IMR-90 (cell line): ENCODE data around the gene SCAMP4. TPM values are rescaled to one million over a fixed set of nuclear protein-coding genes. Genes with fewer than 3 reads are reported as not detected.

Experiments
- ATAC-seq: fragments of 200-7000 bp; cut with Tn5 transposase; 2 replicates; pipeline ENCODE4 v1.9.1; 2020; ENCODE audit warnings: low read depth, mild to moderate bottlenecking, moderate library complexity
- BruUV-seq: library from RNA; stranded (reverse); fragments of 400-500 nt; replicated peaks from 2 replicates; lab custom pipeline; 2021; lab: Mats Ljungman, UMichigan
- CTCF ChIA-PET: fragments of 300-600 bp; formaldehyde crosslinking; extraction: SDS; loops from one replicate; lab custom pipeline; 2021; ENCODE audit warnings: antibody characterized with exemption; lab: Yijun Ruan, JAX
- POLR2A ChIA-PET: fragments of 300-600 bp; sonication (Branson Sonifier 250); formaldehyde crosslinking; loops from one replicate; lab custom pipeline; 2022; ENCODE audit warnings: antibody characterized with exemption; ENCODE audit not compliant: unreplicated experiment; lab: Charles Lee
- DNase-seq: peaks from one replicate; pipeline ENCODE4 v3.0.0; 2013
- H2AFZ ChIP-seq: replicated peaks from 2 replicates; pipeline ENCODE3; 2013; ENCODE audit warnings: low read length, mild to moderate bottlenecking; ENCODE audit not compliant: poor library complexity
- H2AK5ac ChIP-seq: 2 replicates; pipeline ENCODE4 v1.6.1; 2013; ENCODE audit warnings: low read depth, low read length, inconsistent platforms
- H2AK9ac ChIP-seq: replicated peaks from 2 replicates; pipeline ENCODE3; 2013; ENCODE audit warnings: mild to moderate bottlenecking, low read depth, low read length, moderate library complexity; ENCODE audit not compliant: poor library complexity
- H2BK120ac ChIP-seq: 2 replicates; pipeline ENCODE4 v1.6.1; 2013; ENCODE audit warnings: low read depth, low read length, inconsistent platforms
- H2BK15ac ChIP-seq: 3 replicates; pipeline ENCODE4 v1.6.1; 2013; ENCODE audit warnings: low read depth, low read length, inconsistent platforms
- H2BK20ac ChIP-seq: 2 replicates; pipeline ENCODE4 v1.6.1; 2013; ENCODE audit warnings: low read depth, mild to moderate bottlenecking, inconsistent platforms, low read length, moderate library complexity
- H2BK5ac ChIP-seq: 2 replicates; pipeline ENCODE4 v1.6.1; 2013; ENCODE audit warnings: mild to moderate bottlenecking, low read depth, low read length, inconsistent platforms; ENCODE audit not compliant: poor library complexity, severe bottlenecking
- H3K14ac ChIP-seq: replicated peaks from 2 replicates; pipeline ENCODE4 v1.6.1; 2013; ENCODE audit warnings: low read depth, low read length, inconsistent platforms
- H3K18ac ChIP-seq: 2 replicates; pipeline ENCODE4 v1.6.1; 2013; ENCODE audit warnings: low read depth, low read length, control low read depth
- H3K23ac ChIP-seq: 2 replicates; pipeline ENCODE4 v1.6.1; 2013; ENCODE audit warnings: low read depth, low read length, inconsistent platforms
- H3K27ac ChIP-seq: 2 replicates; pipeline ENCODE4 v1.5.1; 2013; ENCODE audit warnings: mild to moderate bottlenecking, control low read depth, low read length; ENCODE audit not compliant: insufficient read depth
- H3K27me3 ChIP-seq: 2 replicates; pipeline ENCODE4 v1.6.1; 2013; ENCODE audit warnings: low read length; ENCODE audit not compliant: control insufficient read depth, insufficient read depth
- H3K36me3 ChIP-seq: 2 replicates; pipeline ENCODE4 v1.6.1; 2013; ENCODE audit warnings: low read length, mixed read lengths; ENCODE audit not compliant: control insufficient read depth, insufficient read depth
- H3K4ac ChIP-seq: 2 replicates; pipeline ENCODE4 v1.6.1; 2013; ENCODE audit warnings: low read depth, low read length, inconsistent platforms
- H3K4me1 ChIP-seq: 2 replicates; pipeline ENCODE4 v1.6.1; 2013; ENCODE audit warnings: low read length, mixed read lengths; ENCODE audit not compliant: control insufficient read depth, insufficient read depth
- H3K4me2 ChIP-seq: 2 replicates; pipeline ENCODE4 v1.6.1; 2013; ENCODE audit warnings: low read depth, mild to moderate bottlenecking, control low read depth, low read length, moderate library complexity
- H3K4me3 ChIP-seq: 2 replicates; pipeline ENCODE4 v1.5.1; 2013; ENCODE audit warnings: low read depth, mild to moderate bottlenecking, control low read depth, low read length, moderate library complexity; ENCODE audit not compliant: insufficient read depth
- H3K56ac ChIP-seq: 2 replicates; pipeline ENCODE4 v1.6.1; 2013; ENCODE audit warnings: low read length, inconsistent platforms; ENCODE audit not compliant: insufficient read depth; ENCODE audit errors: extremely low read depth
- H3K79me1 ChIP-seq, 2 experiments: 2 replicates each; pipeline ENCODE4 v1.6.1; 2013; ENCODE audit warnings: low read length in 2 of 2, inconsistent platforms in 1 of 2, low read depth in 1 of 2
- H3K9ac ChIP-seq: 2 replicates; pipeline ENCODE4 v1.6.1; 2013; ENCODE audit warnings: low read depth, low read length, control low read depth
- H3K9me1 ChIP-seq: 2 replicates; pipeline ENCODE4 v1.6.1; 2013; ENCODE audit warnings: low read length, inconsistent platforms; ENCODE audit not compliant: insufficient read depth
- H3K9me3 ChIP-seq: 2 replicates; pipeline ENCODE4 v1.6.1; 2013; ENCODE audit warnings: low read length; ENCODE audit not compliant: control insufficient read depth, insufficient read depth
- H4K20me1 ChIP-seq: 2 replicates; pipeline ENCODE4 v1.6.1; 2013; ENCODE audit warnings: low read length, inconsistent platforms; ENCODE audit not compliant: insufficient read depth
- H4K5ac ChIP-seq: 2 replicates; pipeline ENCODE4 v1.6.1; 2013; ENCODE audit warnings: mild to moderate bottlenecking, low read depth, low read length, control low read depth
- H4K8ac ChIP-seq, 2 experiments: 2 replicates each; pipeline ENCODE4 v1.6.1; 2013; ENCODE audit warnings: low read depth in 2 of 2, low read length in 2 of 2, control low read depth in 1 of 2, inconsistent platforms in 1 of 2
- H4K91ac ChIP-seq: 2 replicates; pipeline ENCODE4 v1.6.1; 2013; ENCODE audit warnings: low read depth, low read length, inconsistent platforms; ENCODE audit not compliant: insufficient read depth
- BHLHE40 ChIP-seq: fragments of 150-350 bp; IDR thresholded peaks from 2 replicates; pipeline ENCODE4 v1.6.1; 2016; ENCODE audit warnings: mild to moderate bottlenecking, low read depth, low read length
- CEBPB ChIP-seq: IDR thresholded peaks from 2 replicates; pipeline ENCODE4 v1.6.1; 2012; ENCODE audit warnings: low read depth, low read length, improper control_type of control experiment
- CHD1 ChIP-seq: IDR thresholded peaks from 2 replicates; pipeline ENCODE4 v1.6.1; 2012; ENCODE audit warnings: low read depth, low read length, improper control_type of control experiment
- CTCF ChIP-seq: conservative IDR thresholded peaks from 2 replicates; pipeline ENCODE4 v1.5.1; 2012; ENCODE audit warnings: mild to moderate bottlenecking, low read depth, low read length, improper control_type of control experiment
- ELK1 ChIP-seq: fragments of 150-350 bp; IDR thresholded peaks from 2 replicates; pipeline ENCODE4 v1.6.1; 2016; ENCODE audit warnings: low read depth, mild to moderate bottlenecking, low read length, moderate library complexity, borderline replicate concordance
- FOS ChIP-seq: fragments of 150-350 bp; IDR thresholded peaks from 2 replicates; pipeline ENCODE4 v1.6.1; 2016; ENCODE audit warnings: low read depth, low read length
- MAFK ChIP-seq: IDR thresholded peaks from 2 replicates; pipeline ENCODE4 v1.6.1; 2012; ENCODE audit warnings: low read depth, low read length, improper control_type of control experiment
- MAZ ChIP-seq: IDR thresholded peaks from 2 replicates; pipeline ENCODE4 v1.6.1; 2012; ENCODE audit warnings: low read depth, mild to moderate bottlenecking, low read length, improper control_type of control experiment, moderate library complexity, borderline replicate concordance
- MXI1 ChIP-seq: IDR thresholded peaks from 2 replicates; pipeline ENCODE4 v1.6.1; 2012; ENCODE audit warnings: low read depth, mild to moderate bottlenecking, low read length, moderate library complexity, borderline replicate concordance
- NFE2L2 ChIP-seq: fragments of 150-350 bp; IDR thresholded peaks from 2 replicates; pipeline ENCODE4 v1.6.1; 2016; ENCODE audit warnings: low read depth, mild to moderate bottlenecking, low read length
- POLR2A ChIP-seq: IDR thresholded peaks from 2 replicates; pipeline ENCODE4 v1.6.1; 2012; ENCODE audit warnings: mild to moderate bottlenecking, low read depth, low read length
- RAD21 ChIP-seq: IDR thresholded peaks from 2 replicates; pipeline ENCODE4 v1.6.1; 2012; ENCODE audit warnings: low read length, improper control_type of control experiment
- RCOR1 ChIP-seq: IDR thresholded peaks from 2 replicates; pipeline ENCODE4 v1.6.1; 2012; ENCODE audit warnings: mild to moderate bottlenecking, low read length, improper control_type of control experiment; ENCODE audit not compliant: insufficient replicate concordance
- RFX5 ChIP-seq: IDR thresholded peaks from 2 replicates; pipeline ENCODE4 v1.8.0; 2012; ENCODE audit warnings: low read depth, mild to moderate bottlenecking, low read length, moderate library complexity
- SMC3 ChIP-seq: fragments of 150-350 bp; IDR thresholded peaks from 2 replicates; pipeline ENCODE4 v1.6.1; 2016; ENCODE audit warnings: low read depth, mild to moderate bottlenecking, antibody characterized with exemption, low read length, moderate library complexity
- USF2 ChIP-seq: fragments of 150-350 bp; IDR thresholded peaks from 2 replicates; pipeline ENCODE4 v1.6.1; 2017; ENCODE audit warnings: mild to moderate bottlenecking, antibody characterized with exemption, low read length, low read depth
- WGBS, 2 experiments: methylation state at CpG; one replicate each; pipeline versions ENCODE4 v1.1.5 to v1.1.7; 2013; ENCODE audit warnings: missing lambda C conversion rate in 2 of 2; ENCODE audit not compliant: insufficient read length in 1 of 2; ENCODE audit errors: extremely low coverage in 2 of 2; 5-methylcytosine and 5-hydroxymethylcytosine counted together
- dilution Hi-C: fragments of 300-500 bp; cut with HindIII; formaldehyde crosslinking; loops from one replicate; pipeline ENCODE4 v1.14.3; 2018; ENCODE audit warnings: low sequenced_read_pairs; ENCODE audit not compliant: unreplicated experiment
- in situ Hi-C: fragments of 300-500 bp; cut with MboI; formaldehyde crosslinking; loops from 3 replicates; pipeline ENCODE4 v1.14.3; 2019; ENCODE audit warnings: low sequenced_read_pairs, inconsistent platforms, mixed read lengths
- intact Hi-C: fragments of 100-400 bp; cut with micrococcal nuclease; formaldehyde crosslinking; loops from 2 replicates; pipeline ENCODE4 v1.10.0; 2022
- polyA plus RNA-seq, 3 experiments: library from polyadenylated mRNA; depleted of rRNA; stranded (reverse); fragments of >200 nt; gene quantifications; 2 replicates each; pipeline ENCODE4 v1.2.3, GENCODE V29; 2012; ENCODE audit warnings: low replicate concordance in 1 of 3
- total RNA-seq: library from RNA; depleted of rRNA; stranded (reverse); fragments of >200 nt; gene quantifications from 2 replicates; pipeline ENCODE4 v1.2.3, GENCODE V29; 2012

Gene SCAMP4
- total and polyA plus RNA-seq, 2 of the 4 experiments (the other 2 are of a cell fraction) = 16.1 to 28.1 TPM

- no peak overlapping the region for H2BK120ac ChIP-seq
- no peak overlapping the region for H3K18ac ChIP-seq
- 89% methylated on average over 16 of the region's 34 CpGs; no CpG with 5 or more reads in 1 of the 2 experiments for WGBS, 2 experiments
- H2AFZ ChIP-seq = no peak overlapping the region
- no peak for DNase-seq
- peaks cover 5 to 66% of the 10 kb centered on the region in 2 experiments; a peak in 2 of 4 replicates for H3K79me1 ChIP-seq
- peaks cover 2% of the 10 kb centered on the region; the same call in 1 of the 2 replicates for H3K9me1 ChIP-seq
- H3K9ac ChIP-seq = no peak overlapping the region
- H3K27me3 ChIP-seq = no peaks in the 10 kb centered on the region
- dilution Hi-C loops = no loop called here
- BruUV-seq = no TSS peak
- peaks cover 7% of the 10 kb centered on the region for H3K4me1 ChIP-seq
- TF ChIP-seq CHD1 (no peak), POLR2A (no peak), RFX5 (no peak), MXI1 (no peak), USF2 (no peak), CTCF (no peak), RCOR1 (no peak), BHLHE40 (no peak), NFE2L2 (no peak), SMC3 (no peak), ELK1 (no peak), MAZ (no peak), RAD21 (no peak), FOS (no peak), MAFK (no peak), CEBPB (no peak)
- H2BK5ac ChIP-seq = no peak overlapping the region
- no peak for ATAC-seq
- no peak overlapping the region for H2BK20ac ChIP-seq
- H3K27ac ChIP-seq = no peak overlapping the region
- peaks cover 88% of the 10 kb centered on the region for H4K20me1 ChIP-seq
- POLR2A ChIA-PET = no interaction called here
- no peak overlapping the region for H3K4me2 ChIP-seq
- CTCF ChIA-PET = no interaction called here
- H3K4ac ChIP-seq = no peak overlapping the region
- no peak overlapping the region for H3K23ac ChIP-seq
- intact Hi-C loops = no loop called here
- no peak overlapping the region for H2BK15ac ChIP-seq
- no peaks in the 10 kb centered on the region for H3K9me3 ChIP-seq
- in situ Hi-C loops = no loop called here
- no peak overlapping the region for H2AK9ac ChIP-seq
- H4K91ac ChIP-seq = no peak overlapping the region
- no peak overlapping the region for H2AK5ac ChIP-seq
- H3K36me3 ChIP-seq = peaks cover 13% of the 10 kb centered on the region; the same call in 1 of the 2 replicates
- H3K14ac ChIP-seq = no peak overlapping the region
- no peak overlapping the region for H4K8ac ChIP-seq
- no peak overlapping the region for H4K5ac ChIP-seq
- H3K56ac ChIP-seq = no peak overlapping the region
- H3K4me3 ChIP-seq = no peak overlapping the region
Observed at GRCh38 chr19:1947651-1948209, 42.5 kb downstream of the SCAMP4 start.
